PFSK-1 (cell line): ENCODE measurements around the gene RHOF.

ENCODE experiments used
- POLR2AphosphoS5 ChIP-seq: IDR thresholded peaks from 2 replicates; pipeline ENCODE4 v1.6.1; 2012; ENCODE audit warnings: low read depth, mild to moderate bottlenecking, control low read depth, low read length, moderate library complexity
- REST ChIP-seq, 2 experiments: IDR thresholded peaks; 2 replicates each; pipeline versions ENCODE4 v1.6.1 to v1.8.0; 2011 to 2012; ENCODE audit warnings: low read depth in 2 of 2, low read length in 2 of 2, control low read depth in 1 of 2, inconsistent platforms in 1 of 2, mild to moderate bottlenecking in 1 of 2, moderate library complexity in 1 of 2; ENCODE audit not compliant: insufficient read depth in 1 of 2

- no peak for TF ChIP-seq REST (IDR thresholded peaks at IDR 0.05; ENCODE audit: insufficient read depth in 1 of 2, low read depth in 2 of 2, low read length in 2 of 2)
- TF ChIP-seq POLR2AphosphoS5 = no peak
Observed at GRCh38 chr12:121816925-121817647, 23.6 kb upstream of the RHOF start.
